Tibial nerve (tissue), 3 donors: ENCODE data around the gene PLD3.

Experiments used
- CTCF ChIP-seq, 5 experiments: fragments of 200-600 bp in 3 of 5; fragments of 450-650 bp in 2 of 5; sonication (generic) in 3 of 5; IDR thresholded peaks; one replicate each; pipeline ENCODE4 v1.5.1; 2016 to 2019; ENCODE audit warnings: antibody characterized with exemption in 5 of 5, mild to moderate bottlenecking in 3 of 5, moderate library complexity in 2 of 5
- POLR2A ChIP-seq, 2 donors: fragments of 450-650 bp; IDR thresholded peaks; one replicate each; pipeline ENCODE4 v1.6.1; 2017; ENCODE audit warnings: antibody characterized with exemption in 2 of 2, mild to moderate bottlenecking in 2 of 2, moderate library complexity in 2 of 2

GRCh38 chr19:40388481-40388880 lies 40.0 kb downstream of the PLD3 start:
- TF ChIP-seq CTCF (IDR thresholded peaks at IDR 0.05), result no peak
- TF ChIP-seq POLR2A (IDR thresholded peaks at IDR 0.05), result no peak
